ENCODE measurements around the gene UCMA. TPM values are rescaled to one million over a fixed set of nuclear protein-coding genes. Genes with fewer than 3 reads are reported as not detected.

UCMA gene
- total RNA-seq, 2 experiments from 2014 or later = not detected

- Mint-ChIP-seq H3K27me3 (no peaks in the 10 kb centered on the region), H3K36me3 (ENCODE audit: low read depth) (peaks cover 79% of the 10 kb centered on the region), H3K4me3 (no peak overlapping the region), H3K9me3 (ENCODE audit: low read depth) (no peaks in the 10 kb centered on the region), H3K4me1 (peaks cover 5% of the 10 kb centered on the region), H3K27ac (no peak overlapping the region)
- POLR2A ChIA-PET = no interaction called here
- no peak for ATAC-seq
- intact Hi-C loops (cut with DNase I, micrococcal nuclease) = no loop called here
- no peak for DNase-seq
- CTCF ChIA-PET = interaction anchor here (0.7 kb wide), 1 partner anchor 158 kb away, joined by 4 read pairs; no protein-coding TSS in a partner anchor
Observed at GRCh38 chr10:13184276-13184675, 49.9 kb downstream of the UCMA start.

DNA sequence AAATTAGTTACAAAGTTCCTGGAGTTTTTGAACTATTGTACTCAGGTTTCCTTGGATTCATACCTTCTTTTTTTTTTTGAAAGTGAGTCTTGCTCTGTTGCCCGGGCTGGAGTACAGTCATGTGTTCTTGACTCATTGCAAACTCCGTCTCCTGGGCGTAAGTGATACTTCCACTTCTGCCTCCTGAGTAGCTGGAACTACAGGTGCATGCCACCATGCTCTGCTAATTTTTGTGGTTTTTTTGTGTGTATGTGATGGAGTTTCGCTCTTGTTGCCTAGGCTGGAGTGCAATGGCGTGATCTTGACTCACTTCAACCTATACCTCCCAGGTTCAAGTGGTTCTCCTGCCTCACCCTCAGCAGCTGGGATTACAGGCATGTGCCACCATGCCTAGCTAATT, 50.5 kb downstream of the UCMA start:
- Mint-ChIP-seq H3K9me3 (ENCODE audit: low read depth) (no peaks in the 10 kb centered on the region), H3K36me3 (ENCODE audit: low read depth) (peaks cover 80% of the 10 kb centered on the region), H3K4me1 (peaks cover 5% of the 10 kb centered on the region), H3K27me3 (no peaks in the 10 kb centered on the region), H3K4me3 (no peak overlapping the region), H3K27ac (no peak overlapping the region)
- ATAC-seq = no peak
- POLR2A ChIA-PET = no interaction called here
- CTCF ChIA-PET = interaction anchor here (0.7 kb wide), 1 partner anchor 158 kb away, joined by 4 read pairs; no protein-coding TSS in a partner anchor
- intact Hi-C loops (cut with DNase I, micrococcal nuclease) = no loop called here
- DNase-seq = no peak

DNA sequence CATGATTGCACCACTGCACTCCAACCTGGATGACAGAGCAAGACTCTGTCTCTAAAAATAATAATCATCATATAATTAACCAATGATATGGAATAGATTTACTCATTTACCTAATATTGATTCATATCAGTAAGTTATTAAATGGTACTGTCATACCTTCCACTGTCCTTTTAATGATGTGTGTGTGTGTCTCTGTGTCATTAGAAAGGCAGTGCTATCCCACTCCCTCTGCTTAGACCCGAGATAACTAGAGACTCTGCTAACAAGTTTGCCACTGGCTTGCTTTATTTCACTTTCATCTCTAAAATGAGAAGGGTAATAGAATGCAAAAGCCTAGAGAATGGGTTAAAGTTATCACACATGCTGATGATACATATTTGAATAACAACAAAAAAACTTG, 51.8 kb downstream of the UCMA start:
- no peak overlapping the region for H3K27ac Mint-ChIP-seq
- ChIA-PET POLR2A (interaction anchor here (0.6 to 0.7 kb wide), 2 partner anchors 30 to 75 kb away, joined by 4 to 6 read pairs; no protein-coding TSS in a partner anchor), CTCF (no interaction called here)
- intact Hi-C loops (cut with DNase I, micrococcal nuclease) = no loop called here
- peaks cover 5% of the 10 kb centered on the region for H3K4me1 Mint-ChIP-seq
- no peak overlapping the region for H3K4me3 Mint-ChIP-seq
- H3K27me3 Mint-ChIP-seq = no peaks in the 10 kb centered on the region
- no peak for ATAC-seq
- H3K36me3 Mint-ChIP-seq (ENCODE audit: low read depth) = peaks cover 87% of the 10 kb centered on the region
- H3K9me3 Mint-ChIP-seq (ENCODE audit: low read depth) = no peaks in the 10 kb centered on the region
- DNase-seq = no peak

DNA sequence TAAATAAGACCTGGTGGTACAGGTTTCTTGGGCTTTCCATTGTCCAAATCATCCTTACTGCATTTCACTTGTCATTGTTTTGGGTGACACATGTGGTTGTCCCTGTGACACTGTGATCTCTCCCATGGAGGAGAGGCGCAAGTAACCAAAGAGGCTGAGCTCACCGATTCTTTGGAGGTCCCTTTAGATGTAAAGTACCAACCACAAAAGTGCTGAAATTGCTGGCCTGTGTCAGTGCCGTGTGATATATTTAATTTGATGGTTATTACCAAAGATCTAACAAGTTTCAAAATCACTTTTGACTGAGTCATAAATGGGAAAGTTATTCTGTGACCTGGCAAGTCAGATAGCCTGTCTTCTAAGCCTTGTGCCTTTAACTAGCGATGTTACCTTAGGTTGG, 53.4 kb downstream of the UCMA start:
- POLR2A ChIA-PET = no interaction called here
- no peak overlapping the region for H3K27ac Mint-ChIP-seq
- CTCF ChIA-PET = interaction anchor here (0.7 to 1.0 kb wide), 2 partner anchors 17 to 130 kb away, joined by 3 to 4 read pairs; no protein-coding TSS in a partner anchor
- no peaks in the 10 kb centered on the region for H3K27me3 Mint-ChIP-seq
- intact Hi-C loops (cut with DNase I, micrococcal nuclease) = no loop called here
- H3K9me3 Mint-ChIP-seq (ENCODE audit: low read depth) = no peaks in the 10 kb centered on the region
- peaks cover 86% of the 10 kb centered on the region for H3K36me3 Mint-ChIP-seq (ENCODE audit: low read depth)
- H3K4me3 Mint-ChIP-seq = no peak overlapping the region
- ATAC-seq (peak; percentile 93), DNase-seq (peak; percentile 33)
- peaks cover 5% of the 10 kb centered on the region for H3K4me1 Mint-ChIP-seq

- H3K36me3 Mint-ChIP-seq (ENCODE audit: low read depth) = peaks cover 77% of the 10 kb centered on the region
- intact Hi-C loops (cut with DNase I, micrococcal nuclease) = no loop called here
- H3K4me1 Mint-ChIP-seq = no peaks in the 10 kb centered on the region
- no peak for ATAC-seq
- no peak overlapping the region for H3K4me3 Mint-ChIP-seq
- no peak for DNase-seq
- no peaks in the 10 kb centered on the region for H3K27me3 Mint-ChIP-seq
- POLR2A ChIA-PET = no interaction called here
- H3K27ac Mint-ChIP-seq = no peak overlapping the region
- CTCF ChIA-PET = no interaction called here
- no peaks in the 10 kb centered on the region for H3K9me3 Mint-ChIP-seq (ENCODE audit: low read depth)
Observed at GRCh38 chr10:13173616-13174015, 60.6 kb downstream of the UCMA start.

Other genes with a start within 250 kb of the UCMA start
- gene CCDC3, start 232.7 kb downstream of the UCMA start, total RNA-seq = under 1 TPM; 0.14 to 0.18 TPM
- 10 to 100 TPM; 57.4 to 67.8 TPM for gene OPTN, start 134.2 kb downstream of the UCMA start, total RNA-seq
- gene MCM10, start 72.8 kb downstream of the UCMA start, total RNA-seq = 10 to 100 TPM; 86.0 to 86.2 TPM
- 10 to 100 TPM; 11.7 to 12.8 TPM for gene PHYH, start 65.7 kb upstream of the UCMA start, total RNA-seq
- 10 to 100 TPM; 74.5 to 74.7 TPM for gene SEPHS1, start 113.9 kb upstream of the UCMA start, total RNA-seq